ENCODE results near the gene GCLC.
"Not testable (repeated sequence)": the region's sequence is repeated elsewhere in the genome, so short reads cannot be mapped to it uniquely, and the experiment has no call there.

The GCLC gene

GRCh38 chr6:53578371-53578770 lies 33.5 kb upstream of the GCLC start:
- H3K27ac ChIP-seq: no peak overlapping the region
- TF ChIP-seq CTCF (conservative IDR thresholded peaks at IDR 0.05): no peak

DNA sequence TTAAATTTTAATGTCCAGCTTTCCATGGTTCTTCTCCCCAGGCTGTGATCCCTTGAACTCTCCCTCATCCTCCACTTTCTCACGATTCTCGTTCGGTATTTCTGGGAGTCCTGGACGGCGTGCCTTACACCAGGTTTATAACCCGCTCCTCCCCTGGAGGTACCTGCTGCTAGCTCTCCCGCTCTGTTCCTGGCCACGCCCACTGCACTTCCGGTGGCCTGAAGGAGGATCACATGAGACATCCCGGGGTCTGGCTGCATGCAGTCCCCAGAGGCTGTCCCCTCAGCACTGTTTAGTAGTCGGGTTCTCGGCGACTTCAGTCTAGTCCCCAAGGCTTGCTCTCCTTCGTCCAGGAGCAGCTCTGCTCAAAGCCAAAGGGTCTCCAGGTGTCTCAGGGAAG lies 28.4 kb upstream of the GCLC start:
- TF ChIP-seq CTCF (conservative IDR thresholded peaks at IDR 0.05): no peak
- H3K27ac ChIP-seq: no peak overlapping the region

DNA sequence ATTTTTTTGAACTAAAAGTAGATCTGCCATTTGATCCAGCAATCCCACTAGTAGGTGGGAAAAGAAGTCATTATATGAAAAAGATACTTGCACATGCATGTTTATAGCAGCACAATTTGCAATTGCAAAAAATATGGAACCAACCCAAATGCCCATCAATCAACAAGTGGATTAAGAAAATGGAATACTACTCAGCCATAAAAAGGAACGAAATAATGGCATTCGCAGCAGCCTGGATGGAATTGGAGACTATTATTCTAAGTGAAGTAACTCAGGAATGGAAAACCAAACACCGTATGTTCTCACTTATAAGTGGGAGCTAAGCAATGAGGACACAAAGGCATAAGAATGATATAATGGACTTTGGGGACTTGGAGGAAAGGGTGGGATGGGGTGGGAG lies 27.5 kb upstream of the GCLC start:
- not testable (repeated sequence) for H3K27ac ChIP-seq

DNA sequence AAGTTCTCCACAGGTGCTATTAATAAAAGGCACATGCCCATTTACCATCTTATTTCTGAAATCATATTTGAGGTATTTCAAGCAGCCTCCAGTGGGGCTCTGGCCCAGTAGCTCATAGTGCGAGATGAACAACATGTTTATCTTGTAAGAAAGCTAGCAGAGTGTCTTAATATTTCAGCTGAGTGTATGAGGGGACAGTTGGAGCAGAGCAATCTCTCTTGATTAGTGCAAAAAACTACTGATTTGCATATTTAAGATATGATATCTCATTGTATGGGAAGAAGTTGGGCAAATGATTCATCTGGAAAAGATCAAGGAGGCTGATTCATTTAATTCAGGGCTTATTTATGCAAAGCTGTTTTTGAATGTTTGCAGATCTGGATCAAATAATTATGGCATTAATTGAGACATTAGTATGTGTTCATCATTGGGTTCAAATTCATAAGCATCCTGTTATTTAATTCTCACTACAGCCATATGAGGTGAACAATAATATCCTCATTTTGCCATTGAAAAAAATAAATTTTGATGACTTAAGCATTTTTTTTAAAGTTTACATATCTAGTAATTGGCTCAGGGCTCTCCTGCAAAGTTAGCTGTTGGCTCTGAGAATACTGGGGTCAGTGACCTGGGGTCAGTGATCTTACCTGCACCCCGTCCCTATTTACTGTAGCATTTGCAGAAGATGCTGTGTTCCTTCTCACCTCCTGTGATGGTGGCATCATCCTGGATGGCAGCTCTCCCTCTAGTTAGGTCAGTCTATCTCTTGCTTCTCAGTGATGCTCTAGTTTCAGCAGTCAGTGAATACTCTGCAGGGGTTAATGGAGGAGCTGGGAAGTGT lies 24.1 kb upstream of the GCLC start:
- H3K27ac ChIP-seq: no peak overlapping the region
- no peak for TF ChIP-seq CTCF (conservative IDR thresholded peaks at IDR 0.05)

DNA sequence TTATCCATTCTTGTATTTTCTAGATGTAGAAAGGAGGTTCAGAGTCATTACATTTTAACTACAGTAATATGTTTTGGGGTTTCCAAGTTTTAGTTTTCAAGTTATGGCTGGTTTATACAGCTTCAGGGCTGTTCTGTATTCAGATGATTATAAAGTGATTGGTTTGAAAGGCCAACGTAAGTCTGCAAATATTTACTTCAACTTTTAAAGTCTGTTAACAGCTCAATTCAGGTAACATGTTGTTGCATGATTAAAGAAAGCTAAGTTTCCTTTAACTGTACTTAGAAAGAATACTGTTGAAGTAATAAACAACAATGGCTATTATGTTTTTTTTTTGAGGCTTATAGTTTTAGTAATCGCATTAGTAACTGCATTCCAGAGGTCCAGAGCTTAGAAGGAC lies 22.8 kb upstream of the GCLC start:
- no peak for TF ChIP-seq CTCF (conservative IDR thresholded peaks at IDR 0.05)
- H3K27ac ChIP-seq: no peak overlapping the region

DNA sequence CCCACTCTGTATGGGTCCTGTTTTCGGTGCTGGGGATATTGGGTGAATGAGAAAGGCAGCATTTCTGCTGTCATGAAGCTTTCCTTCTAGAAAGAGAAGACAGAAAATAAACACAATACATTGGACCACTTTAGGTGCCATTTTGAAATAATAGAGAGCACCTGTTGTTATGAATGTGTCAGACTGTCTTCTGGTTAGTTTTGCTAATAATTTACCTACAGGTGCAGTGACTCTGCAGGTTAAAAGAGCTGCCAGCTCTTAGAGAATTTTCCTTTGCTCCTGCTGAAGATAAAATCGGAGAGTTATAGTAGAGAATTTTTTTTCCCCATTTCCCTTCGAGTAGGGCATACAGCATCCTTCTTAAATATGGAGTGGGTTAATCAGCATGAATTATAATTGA lies 21.9 kb upstream of the GCLC start:
- TF ChIP-seq CTCF (conservative IDR thresholded peaks at IDR 0.05): no peak

GRCh38 chr6:53565886-53566285 lies 21.0 kb upstream of the GCLC start:
- TF ChIP-seq CTCF (conservative IDR thresholded peaks at IDR 0.05): no peak
- H3K27ac ChIP-seq: no peak overlapping the region

More for the DNA sequence above, 21.9 kb upstream of the GCLC start:
- no peak overlapping the region for H3K27ac ChIP-seq

- no peak for TF ChIP-seq CTCF (conservative IDR thresholded peaks at IDR 0.05)
Measured at GRCh38 chr6:53564401-53565065, 19.6 kb upstream of the GCLC start.

More at GRCh38 chr6:53564401-53565065, 19.6 kb upstream of the GCLC start:
- H3K27ac ChIP-seq: no peak overlapping the region
